GM19468 (cell line): Measurements from ENCODE around the gene FBXL19.
"Not testable (repeated sequence)": the region's sequence is repeated elsewhere in the genome, so short reads cannot be mapped to it uniquely, and the experiment has no call there.

Experiments used
- ATAC-seq: cut with Tn5 transposase; IDR thresholded peaks from one replicate; pipeline ENCODE4 v1.9.1; 2021; ENCODE audit warnings: mild to moderate bottlenecking, moderate library complexity, moderate number of reproducible peaks; ENCODE audit not compliant: unreplicated experiment; ENCODE audit errors: extremely low read depth

FBXL19 gene, protein sequence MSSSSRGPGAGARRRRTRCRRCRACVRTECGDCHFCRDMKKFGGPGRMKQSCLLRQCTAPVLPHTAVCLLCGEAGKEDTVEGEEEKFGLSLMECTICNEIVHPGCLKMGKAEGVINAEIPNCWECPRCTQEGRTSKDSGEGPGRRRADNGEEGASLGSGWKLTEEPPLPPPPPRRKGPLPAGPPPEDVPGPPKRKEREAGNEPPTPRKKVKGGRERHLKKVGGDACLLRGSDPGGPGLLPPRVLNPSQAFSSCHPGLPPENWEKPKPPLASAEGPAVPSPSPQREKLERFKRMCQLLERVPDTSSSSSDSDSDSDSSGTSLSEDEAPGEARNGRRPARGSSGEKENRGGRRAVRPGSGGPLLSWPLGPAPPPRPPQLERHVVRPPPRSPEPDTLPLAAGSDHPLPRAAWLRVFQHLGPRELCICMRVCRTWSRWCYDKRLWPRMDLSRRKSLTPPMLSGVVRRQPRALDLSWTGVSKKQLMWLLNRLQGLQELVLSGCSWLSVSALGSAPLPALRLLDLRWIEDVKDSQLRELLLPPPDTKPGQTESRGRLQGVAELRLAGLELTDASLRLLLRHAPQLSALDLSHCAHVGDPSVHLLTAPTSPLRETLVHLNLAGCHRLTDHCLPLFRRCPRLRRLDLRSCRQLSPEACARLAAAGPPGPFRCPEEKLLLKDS

DNA sequence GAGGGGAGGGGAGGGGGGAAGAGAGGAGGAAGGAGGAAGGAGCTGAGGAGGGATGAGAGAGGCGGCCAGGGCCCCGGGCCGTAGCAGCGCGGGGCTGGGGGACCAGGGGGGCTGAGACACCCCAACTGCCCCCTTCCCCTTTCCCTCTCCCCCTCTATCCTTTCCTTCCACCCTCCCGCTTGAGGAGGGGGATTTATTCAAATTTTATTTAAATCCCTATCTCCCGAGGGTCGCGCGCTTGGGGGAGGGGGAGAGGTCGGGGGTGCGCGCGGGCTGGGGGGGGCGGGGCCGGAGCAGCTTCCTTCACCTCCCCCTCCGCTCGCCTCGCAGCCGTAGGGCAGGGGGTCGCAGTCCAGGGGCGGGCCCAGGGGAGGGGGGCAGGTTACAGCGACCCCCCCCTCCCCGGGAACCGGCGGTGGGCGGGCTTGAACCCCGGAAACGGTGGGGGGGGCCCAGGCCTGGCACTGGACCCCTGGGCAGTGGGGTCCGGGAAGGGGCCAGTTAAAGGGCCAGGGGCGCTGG lies at the start of gene FBXL19:
FBXL19 (plus strand) TSS at position 19 of the 522 bp plus-strand sequence. CDS start 2,183 bp downstream, outside the sequence.
- no peak for ATAC-seq

DNA sequence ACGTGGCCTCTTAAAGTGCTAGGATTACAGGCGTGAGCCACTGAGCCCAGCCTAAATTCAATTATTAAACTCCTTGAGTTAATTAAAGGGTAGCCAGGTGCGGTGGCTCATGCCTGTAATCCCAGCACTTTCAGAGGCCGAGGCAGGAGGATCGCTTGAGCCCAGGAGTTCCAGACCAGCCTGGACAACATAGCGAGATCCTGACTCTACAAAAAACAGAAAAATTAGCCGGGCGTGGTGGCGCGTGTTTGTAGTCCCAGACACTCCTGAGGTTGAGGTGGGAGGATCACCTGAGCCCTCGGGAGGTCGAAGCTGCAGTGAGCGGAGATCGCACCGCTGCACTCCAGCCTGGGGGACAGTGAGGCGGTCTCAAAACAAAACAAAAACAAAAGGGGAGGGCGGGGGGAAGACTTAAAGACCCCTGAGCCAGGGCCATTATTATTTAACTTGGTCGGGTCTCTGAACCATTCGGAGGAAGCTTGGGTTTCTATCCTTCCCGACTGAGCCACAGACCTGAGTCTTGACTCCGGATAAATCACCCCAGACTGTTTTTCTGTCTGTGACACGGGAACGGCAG lies 49.0 kb upstream of the FBXL19 start:
- no peak for ATAC-seq

DNA sequence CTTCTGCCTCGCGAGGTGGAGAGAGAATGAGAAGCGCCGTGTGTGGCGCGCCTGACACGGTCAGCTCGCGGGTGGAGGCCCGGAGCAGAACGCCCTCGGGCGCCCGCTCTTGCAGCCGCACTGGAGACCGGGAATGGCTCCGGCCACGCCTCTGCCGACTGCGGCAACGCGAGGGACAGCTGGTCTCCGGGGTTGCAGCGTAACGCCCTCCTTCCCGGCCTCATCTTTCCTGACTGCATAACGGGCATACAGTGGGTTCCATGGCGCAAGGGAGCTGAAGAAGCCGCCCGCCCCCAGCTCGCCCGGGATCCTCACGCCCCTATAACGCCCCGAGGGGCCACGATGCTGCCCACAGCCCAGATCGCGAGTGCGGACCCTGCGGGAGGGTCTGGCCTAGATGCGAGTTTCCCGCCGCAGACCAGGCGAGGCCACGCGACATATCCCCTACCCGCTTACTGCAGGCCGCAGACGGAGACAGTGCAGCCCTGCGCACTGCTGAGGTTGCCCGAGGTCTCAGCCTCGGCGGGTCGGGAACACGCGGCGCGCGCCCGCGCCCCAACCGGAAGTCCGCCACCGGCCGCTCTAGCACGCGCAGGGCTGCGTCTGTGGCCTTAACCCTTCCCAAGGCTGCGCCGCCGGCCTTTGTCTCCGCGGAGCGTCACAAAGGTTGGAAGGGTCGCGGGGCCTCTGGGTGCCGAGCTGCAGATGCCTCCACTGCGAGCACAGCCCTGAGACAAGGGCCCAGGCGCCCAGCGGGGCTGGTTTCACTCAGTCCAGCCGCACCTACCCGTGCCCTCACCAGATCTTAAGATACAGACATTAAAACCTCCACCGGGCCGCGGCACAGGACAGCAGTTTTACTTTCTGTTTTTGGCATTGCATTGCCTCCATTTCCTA lies 48.3 kb upstream of the FBXL19 start:
- peak; percentile 71 for ATAC-seq

DNA sequence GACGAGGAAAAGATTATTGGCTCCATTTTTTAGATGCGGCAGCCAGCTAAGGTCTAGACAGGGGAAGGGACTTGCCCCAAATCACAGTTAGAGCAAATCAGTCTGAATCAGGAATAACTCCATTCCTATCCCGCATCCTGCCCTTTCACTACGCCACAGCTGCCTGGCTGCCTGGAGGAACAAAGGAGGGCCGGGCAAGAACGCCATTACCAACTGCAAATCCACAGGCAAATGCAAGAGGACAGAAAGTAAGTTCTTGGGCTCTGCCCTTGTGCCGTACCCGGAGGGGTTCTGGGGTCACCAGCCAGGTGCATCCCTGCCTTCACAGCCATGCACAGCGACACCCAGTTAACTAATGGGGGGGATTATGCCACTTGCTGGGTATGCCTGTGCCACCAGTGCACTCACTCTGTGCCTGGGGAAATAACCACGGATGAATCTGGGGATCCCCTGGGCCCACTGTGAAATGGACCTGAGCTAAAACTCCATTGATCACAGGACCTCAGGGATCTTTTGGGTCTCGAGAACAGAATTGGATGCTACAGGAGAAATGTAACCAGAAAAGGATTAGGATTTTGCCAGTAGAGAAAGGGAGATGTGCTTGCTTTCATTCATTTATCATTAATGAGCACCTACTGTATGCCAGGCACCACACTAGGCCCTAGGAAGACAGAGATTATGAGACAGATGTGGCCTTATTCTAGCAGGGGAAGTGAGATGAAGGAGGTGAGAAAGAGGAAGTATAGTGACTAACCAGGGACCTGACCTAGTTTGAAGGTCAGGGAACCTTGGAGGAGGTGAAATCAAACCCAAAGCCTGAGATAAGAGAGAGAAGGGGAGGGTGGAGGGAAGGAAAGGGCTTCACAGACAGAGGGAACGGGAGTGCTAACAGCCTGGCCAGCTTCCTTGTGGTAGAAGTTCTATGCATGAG lies 47.2 kb upstream of the FBXL19 start:
- ATAC-seq, result no peak

DNA sequence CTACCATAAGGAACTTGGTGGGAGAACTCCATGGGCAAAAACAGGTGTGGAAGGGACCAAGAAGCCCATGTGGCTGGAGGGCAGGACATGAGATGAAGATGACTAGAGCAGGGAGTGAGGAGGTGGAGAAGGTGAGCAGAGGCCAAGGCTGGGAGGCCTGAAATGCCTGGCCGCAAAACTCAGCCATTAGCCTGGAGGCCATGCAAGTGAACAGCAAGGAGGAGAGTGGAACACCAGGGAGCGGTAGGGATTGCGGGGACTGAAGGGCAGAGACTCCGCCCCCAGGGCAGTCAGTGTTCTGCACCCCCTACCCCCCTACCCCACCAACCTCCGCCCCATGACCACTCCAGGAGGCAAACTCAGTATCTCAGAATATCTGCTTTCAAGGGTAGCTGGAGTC lies 46.5 kb upstream of the FBXL19 start:
- no peak for ATAC-seq

DNA sequence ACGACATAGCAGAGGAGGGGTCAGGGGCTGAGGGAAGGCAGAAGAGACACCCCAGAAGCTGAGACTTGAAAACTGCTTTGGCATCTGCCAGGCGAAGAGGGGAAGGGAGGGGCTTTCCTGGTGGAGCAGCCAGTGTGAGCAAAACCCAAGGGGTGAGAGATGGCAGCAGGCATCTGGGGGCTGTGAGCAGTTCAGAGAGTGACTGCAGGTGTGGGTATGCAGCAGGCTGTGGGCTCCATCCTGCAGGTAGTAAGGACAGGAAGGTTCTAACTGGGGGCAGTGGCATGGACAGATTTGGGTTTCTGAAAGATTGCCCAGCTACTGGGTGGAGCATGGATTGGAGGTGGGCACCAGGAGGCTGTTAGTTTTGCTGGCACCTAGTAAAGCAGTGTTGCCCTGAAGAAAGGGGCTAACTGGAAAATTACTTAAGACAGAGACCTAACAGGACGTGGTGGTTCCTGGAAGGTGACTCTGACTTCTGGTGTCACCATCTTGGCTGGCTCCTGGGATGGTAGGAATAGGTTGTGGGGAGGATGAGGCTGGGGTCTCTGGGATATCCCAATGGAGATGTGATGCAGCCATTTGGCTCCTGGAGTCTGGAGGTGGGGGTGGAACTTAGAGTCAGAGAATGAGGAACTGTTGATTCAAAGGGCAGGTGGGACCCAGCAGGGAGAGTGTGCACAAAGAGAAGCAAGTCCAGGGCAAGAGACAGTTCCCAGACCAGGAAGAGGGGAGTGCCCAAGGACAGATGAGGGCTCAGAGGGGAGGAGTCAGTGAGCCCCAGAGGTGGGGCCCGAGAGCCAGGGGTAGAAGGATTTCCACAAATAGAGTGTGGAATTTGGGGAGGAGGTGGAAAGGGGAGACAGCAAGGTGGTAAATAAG lies 40.7 kb upstream of the FBXL19 start:
- ATAC-seq, result no peak

DNA sequence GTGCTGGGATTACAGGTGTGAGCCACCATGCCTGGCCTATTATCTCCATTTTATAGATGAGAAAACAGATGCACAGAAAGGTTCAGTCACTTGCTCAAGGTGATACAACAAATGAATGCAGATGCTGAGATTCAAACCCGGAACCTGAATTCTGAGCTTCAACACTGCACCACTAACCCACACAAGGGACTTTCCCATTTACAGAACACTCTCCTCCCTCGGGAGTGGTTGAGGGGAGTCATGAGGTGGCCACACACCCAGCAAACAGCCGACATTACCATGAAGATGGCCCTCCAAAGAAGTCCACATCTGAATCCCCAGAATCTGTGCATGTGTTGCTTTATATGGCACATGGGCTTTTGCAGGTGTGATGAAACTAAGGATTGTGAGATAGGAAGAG lies 38.6 kb upstream of the FBXL19 start:
- ATAC-seq, result no peak

DNA sequence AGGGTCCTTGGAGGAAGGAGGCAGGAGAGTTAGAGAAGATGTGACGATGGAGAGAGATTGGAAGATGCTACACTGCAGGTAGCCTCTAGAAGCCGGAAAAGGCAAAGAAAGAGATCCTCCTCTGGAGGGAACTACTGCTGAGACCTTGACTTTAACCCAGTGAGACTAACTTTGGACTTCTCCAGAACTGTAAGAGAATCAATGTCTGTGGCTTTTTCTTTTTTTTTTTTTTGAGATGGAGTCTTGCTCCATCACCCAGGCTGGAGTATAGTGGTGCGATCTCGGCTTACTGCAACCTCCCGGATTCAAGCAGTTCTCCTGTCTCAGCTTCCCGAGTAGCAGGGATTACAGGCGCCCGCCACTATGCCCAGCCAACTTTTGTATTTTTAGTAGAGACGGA lies 38.2 kb upstream of the FBXL19 start:
- ATAC-seq, result no peak

DNA sequence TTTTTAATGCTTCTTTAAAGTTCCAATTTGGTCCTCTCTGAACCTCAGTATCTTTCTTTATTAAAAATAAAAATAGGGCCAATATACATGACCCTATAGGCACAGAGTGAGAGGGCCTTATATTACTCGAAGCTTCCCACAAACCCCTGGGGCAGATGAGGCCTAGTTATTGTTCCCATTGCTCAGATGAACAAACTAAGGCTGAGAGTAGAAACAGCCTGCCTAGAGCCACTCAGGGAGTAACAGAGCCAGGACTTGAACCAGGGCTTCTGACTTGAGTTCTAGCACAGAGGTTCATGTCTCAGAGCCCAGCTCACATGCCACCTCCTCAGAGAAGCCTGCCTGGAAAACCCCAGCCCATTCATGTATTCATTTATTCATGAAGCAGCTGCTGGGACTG lies 37.2 kb upstream of the FBXL19 start:
- ATAC-seq, result no peak

DNA sequence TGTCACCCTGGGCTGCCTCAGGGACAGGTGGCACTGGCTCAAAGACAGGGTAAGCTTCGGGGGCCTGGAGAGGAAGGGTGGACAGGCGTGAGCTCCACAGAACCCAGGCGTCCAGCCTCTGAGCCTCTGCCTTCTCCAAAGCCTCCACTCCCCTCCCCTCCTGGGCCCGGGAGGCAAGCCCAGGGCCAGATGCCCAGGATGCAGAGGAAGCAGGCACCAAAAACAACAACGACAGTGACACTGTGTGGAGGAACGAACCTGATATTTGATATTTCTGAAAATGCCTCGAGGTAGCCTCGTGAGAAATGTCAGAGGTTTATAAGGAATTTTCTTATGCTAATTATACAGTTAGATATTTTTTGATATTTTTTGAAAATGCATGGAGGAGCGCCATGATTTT lies 35.4 kb upstream of the FBXL19 start:
- no peak for ATAC-seq

DNA sequence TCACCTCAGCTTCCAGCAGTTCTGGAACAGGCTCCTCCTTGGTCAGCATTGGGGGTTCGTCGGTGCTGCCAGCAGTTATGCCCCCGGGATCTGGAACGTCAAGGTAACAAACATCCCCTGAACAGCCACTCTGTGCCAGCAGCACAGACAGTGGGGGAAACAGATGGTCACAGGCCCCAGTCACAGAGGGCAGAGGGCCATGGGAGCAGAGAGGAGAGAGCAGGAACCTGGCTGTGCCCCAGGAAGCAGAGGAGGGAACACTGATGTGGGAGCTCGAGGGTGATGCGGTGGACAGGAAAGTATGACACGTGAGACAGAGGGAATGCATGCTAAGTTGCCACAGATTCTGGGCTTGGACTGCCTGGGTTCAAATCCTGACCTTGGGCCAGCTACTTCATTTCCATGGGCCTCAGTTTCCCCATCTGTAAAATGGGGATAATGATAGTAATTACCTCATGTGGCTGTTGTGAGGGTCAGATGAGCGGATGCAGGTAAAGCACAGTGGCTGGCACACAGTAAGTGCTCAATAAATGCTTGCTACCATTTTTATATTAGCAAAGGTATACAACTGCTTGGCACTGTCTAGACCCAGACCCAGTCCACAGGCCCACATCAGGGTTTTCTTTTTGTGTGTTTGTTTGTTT lies 34.4 kb upstream of the FBXL19 start:
- ATAC-seq, result no peak

DNA sequence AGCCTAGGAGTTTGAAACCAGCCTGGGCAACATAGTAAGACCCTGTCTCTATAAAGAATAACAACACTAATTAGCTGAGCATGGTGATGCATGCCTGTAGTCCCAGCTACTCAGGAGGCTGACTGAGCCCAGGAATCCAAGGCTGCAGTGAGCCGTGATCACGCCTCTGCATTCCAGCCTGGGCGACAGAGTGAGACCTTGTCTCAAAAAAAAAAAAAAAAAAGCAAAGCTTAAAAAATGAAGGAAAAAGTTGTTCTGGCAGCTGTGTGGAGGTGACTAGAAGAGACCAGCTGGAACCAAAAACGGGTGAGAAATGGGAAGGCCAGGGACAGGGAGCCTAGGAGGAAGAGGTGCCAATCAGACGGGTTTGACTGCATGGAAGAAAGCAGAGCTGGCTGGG lies 33.7 kb upstream of the FBXL19 start:
- ATAC-seq, result no peak

DNA sequence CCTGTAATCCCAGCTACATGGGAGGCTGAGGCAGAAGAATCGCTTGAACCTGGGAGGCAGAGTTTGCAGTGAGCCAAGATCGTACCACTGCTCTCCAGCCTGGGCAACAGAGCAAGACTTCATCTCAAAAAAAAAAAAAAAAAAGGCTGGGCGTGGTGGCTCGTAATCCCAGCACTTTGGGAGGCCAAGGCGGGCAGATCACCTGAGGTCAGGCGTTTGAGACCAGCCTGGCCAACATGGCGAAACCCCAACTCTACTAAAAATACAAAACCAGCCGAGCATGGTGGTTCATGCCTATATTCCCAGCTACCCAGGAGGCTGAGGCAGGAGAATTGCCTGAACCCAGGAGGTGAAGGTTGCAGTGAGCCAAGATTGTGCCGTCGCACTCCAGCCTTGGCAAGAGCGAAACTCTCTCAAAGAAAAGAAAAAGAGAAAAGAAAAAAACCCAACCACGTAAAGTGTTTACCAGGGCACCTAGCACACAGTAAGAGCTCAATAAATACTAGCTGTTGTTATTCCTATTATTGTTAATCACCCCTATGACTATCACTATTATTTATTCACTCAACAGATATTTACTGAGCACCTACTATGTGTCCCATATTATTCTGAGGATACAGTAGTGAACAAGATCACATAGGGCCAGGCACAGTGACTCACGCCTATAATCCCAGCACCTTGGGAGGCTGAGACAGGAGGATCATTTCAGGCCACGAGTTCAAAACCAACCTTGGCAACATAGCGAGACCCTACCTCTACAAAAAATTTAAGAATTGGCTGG lies 32.1 kb upstream of the FBXL19 start:
- not testable (repeated sequence) for ATAC-seq

DNA sequence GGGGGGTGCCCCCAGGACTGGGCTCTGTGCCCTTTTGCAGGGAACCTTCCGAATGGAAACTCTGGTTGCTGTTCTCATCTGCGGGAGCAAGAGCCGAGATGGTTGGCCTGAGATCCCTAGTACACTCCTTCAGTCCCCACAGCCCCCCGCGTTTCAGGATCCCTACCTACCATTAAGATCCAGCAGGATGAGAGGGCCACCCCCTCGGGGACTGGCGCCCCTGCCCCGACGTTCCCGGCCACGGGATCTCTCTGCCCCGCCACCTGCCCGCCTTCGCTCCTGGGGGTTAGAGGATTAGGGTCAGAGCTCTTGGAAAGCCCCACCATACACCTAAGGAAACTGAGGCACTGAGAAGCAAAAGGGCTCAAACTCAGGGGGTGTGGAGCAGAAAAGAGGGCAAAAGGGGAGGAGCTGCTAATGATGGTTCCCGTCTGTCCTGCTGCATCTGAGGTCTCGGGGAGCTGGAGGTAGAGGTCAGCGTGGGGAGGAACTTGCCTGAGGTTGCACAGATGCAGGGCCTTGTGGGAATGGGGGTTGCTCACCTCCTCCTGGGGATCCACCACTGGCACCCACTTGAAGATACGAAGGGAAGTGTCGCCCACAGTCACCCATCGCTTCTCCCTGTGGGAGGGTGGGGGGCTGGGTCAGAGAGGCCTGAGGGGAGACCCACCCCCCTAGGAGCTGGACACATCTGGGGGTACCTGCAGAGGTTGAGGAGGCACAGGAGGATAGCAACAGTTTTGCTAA lies 30.5 kb upstream of the FBXL19 start:
- no peak for ATAC-seq

DNA sequence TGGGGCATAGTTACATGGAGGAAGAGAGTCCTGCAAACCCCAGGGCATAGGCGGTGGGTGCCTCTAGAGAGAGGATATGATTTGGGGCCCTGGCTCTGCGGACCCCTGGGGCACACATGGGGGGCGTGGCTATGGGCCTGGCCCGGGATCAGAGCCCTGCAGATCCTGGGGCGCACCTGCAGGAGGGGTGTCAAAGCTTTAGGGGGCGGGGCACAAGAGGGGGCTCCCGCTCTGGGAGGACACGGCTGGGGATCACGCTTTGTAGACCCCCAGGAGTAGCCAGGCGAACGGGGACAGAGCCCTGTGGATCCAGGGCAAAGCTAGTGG lies 30.0 kb upstream of the FBXL19 start:
- ATAC-seq, result no peak

DNA sequence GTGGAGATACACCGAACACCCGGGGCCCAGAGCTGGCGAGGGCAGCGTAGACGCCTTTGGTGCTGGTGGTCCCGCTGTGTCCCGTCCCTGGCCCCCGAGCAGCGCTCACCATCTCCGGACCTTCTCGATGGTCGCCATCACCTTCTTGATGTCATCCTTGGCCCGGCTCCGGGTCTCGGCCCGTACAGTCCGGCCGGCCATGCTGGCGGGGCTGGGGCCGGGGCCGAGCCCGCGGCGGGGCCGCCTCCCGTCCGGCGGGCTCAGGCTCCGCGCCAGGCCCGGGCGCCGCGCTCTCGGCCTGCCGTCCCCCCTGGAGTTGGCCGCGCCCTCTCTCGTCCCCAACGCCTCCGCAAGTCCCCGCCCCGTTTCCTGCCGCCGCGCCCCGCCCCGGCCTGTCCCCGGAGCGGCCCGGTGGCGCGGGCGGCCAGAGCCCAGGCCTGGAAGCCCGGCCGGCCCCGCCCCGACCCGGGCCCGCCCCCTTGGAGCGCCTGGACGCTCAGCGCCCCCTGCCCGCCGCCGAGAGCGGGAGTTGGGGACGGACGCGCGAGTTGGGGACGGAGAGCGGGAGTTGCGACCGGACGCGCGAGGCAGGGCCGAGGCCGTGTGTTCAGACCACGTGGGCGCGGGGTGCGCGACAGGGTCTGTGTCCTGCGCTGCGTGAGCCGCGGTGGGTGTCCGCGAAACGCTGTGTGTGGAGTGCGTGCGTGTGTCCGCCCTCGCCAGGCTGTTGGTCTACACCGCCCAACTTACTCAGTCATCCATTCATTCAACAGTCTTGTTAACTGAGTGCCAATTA lies 29.4 kb upstream of the FBXL19 start, which contains the start of gene BCL7C:
BCL7C (minus strand) TSS at position 334 of the 796 bp plus-strand sequence; CDS start at position 201, 133 bp downstream.
- peak; percentile 56 for ATAC-seq
